SK-N-SH treated with all-trans-retinoic acid at 6 μM for 48 hours (cell line): Measurements from ENCODE around the gene MAGI3.

ENCODE experiments used
- RARB ChIP-seq: fragments of 250-450 bp; sonication (Bioruptor Pico); IDR thresholded peaks from 2 replicates; pipeline ENCODE4 v1.8.0; 2021; ENCODE audit warnings: mild to moderate bottlenecking, moderate library complexity
- SNAI2 ChIP-seq: fragments of 250-450 bp; sonication (Bioruptor Pico); IDR thresholded peaks from 2 replicates; pipeline ENCODE4 v1.5.0; 2020; ENCODE audit warnings: mild to moderate bottlenecking, moderate library complexity
- TCF4 ChIP-seq: fragments of 250-450 bp; sonication (Bioruptor Pico); IDR thresholded peaks from 2 replicates; pipeline ENCODE4 v1.8.0; 2021; ENCODE audit warnings: mild to moderate bottlenecking, moderate library complexity, borderline replicate concordance
- TF ChIP-seq, protein P1 (sequence below): fragments of 250-450 bp; sonication (Bioruptor Pico); IDR thresholded peaks from 2 replicates; pipeline ENCODE4 v1.8.0; 2020; ENCODE audit warnings: mild to moderate bottlenecking, moderate library complexity, borderline replicate concordance

DNA sequence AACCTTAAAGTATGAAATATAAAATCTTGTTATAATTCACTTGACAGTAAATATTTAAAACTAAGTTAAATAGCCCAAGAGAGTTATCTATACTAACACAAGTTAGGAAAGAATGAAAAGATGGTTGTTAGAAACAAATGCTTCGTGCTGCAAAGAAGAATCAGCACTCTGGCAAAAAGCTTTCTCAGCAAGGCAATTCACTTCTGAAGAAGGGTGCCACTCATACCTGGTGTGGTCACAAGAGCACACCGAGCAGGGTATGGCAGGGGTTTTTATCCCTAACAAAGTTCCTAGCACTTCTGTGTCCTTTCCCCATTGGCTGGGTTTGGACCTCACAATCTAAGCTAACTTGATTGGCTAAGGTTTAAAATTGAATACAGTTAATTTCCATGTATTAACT lies 121.0 kb downstream of the MAGI3 start:
- TF ChIP-seq TCF4 (no peak), RARB (CRISPR knock-in tag) (no peak), SNAI2 (no peak)
- TF ChIP-seq, protein P1, sequence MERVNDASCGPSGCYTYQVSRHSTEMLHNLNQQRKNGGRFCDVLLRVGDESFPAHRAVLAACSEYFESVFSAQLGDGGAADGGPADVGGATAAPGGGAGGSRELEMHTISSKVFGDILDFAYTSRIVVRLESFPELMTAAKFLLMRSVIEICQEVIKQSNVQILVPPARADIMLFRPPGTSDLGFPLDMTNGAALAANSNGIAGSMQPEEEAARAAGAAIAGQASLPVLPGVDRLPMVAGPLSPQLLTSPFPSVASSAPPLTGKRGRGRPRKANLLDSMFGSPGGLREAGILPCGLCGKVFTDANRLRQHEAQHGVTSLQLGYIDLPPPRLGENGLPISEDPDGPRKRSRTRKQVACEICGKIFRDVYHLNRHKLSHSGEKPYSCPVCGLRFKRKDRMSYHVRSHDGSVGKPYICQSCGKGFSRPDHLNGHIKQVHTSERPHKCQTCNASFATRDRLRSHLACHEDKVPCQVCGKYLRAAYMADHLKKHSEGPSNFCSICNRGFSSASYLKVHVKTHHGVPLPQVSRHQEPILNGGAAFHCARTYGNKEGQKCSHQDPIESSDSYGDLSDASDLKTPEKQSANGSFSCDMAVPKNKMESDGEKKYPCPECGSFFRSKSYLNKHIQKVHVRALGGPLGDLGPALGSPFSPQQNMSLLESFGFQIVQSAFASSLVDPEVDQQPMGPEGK (CRISPR knock-in tag): no peak
